Cardiac muscle cell (in vitro differentiated cells and primary cell): Measurements from ENCODE around the gene SLC5A1. TPM values are rescaled to one million over a fixed set of nuclear protein-coding genes. Genes with fewer than 3 reads are reported as not detected.

ENCODE experiments used
- DNase-seq, 2 donors: peaks; one replicate each; pipeline versions ENCODE4 v3.0.0 to v3.0.0-alpha.2; 2010 to 2017; ENCODE audit warnings: low read depth in 1 of 2, low spot score in 1 of 2
- H3K27ac ChIP-seq: fragments of 200-600 bp; sonication (generic); 2 replicates; pipeline ENCODE4 v1.5.1; 2016
- H3K27me3 ChIP-seq: fragments of 200-600 bp; sonication (generic); 2 replicates; pipeline ENCODE4 v1.6.0; 2016; ENCODE audit warnings: control low read depth
- H3K36me3 ChIP-seq: fragments of 200-600 bp; sonication (generic); 2 replicates; pipeline ENCODE4 v1.5.1; 2016; ENCODE audit warnings: control low read depth
- H3K4me1 ChIP-seq: fragments of 200-600 bp; sonication (generic); 2 replicates; pipeline ENCODE4 v1.8.1; 2017; ENCODE audit warnings: low read depth, mild to moderate bottlenecking, mixed run types
- H3K4me3 ChIP-seq: fragments of 200-600 bp; sonication (generic); 2 replicates; pipeline ENCODE4 v1.5.1; 2016; ENCODE audit warnings: mild to moderate bottlenecking
- H3K9me3 ChIP-seq: fragments of 200-600 bp; sonication (generic); 2 replicates; pipeline ENCODE4 v1.5.1; 2017; ENCODE audit warnings: low read depth, mild to moderate bottlenecking, control low read depth
- CTCF ChIP-seq: IDR thresholded peaks from 2 replicates; pipeline ENCODE4 v1.5.1; 2012; ENCODE audit warnings: low read depth, mild to moderate bottlenecking, low read length
- polyA plus RNA-seq: library from polyadenylated mRNA; unstranded; fragments of >200 nt; fragmentation: Nextera tagmentation; extraction: Ambion mirVana; gene quantifications from 2 replicates; pipeline ENCODE4 v1.2.1, GENCODE V29; 2016
- total RNA-seq: library from RNA; depleted of rRNA; stranded (reverse); fragments of >200 nt; gene quantifications from 2 replicates; pipeline ENCODE4 v1.2.3, GENCODE V29; 2016

Gene SLC5A1
- total and polyA plus RNA-seq, 2 experiments from 2014 or later: 0.45 to 0.76 TPM

GRCh38 chr22:32083814-32084213, 40.8 kb downstream of the SLC5A1 start:
- no peaks in the 10 kb centered on the region for H3K4me1 ChIP-seq
- H3K27me3 ChIP-seq: peaks cover 9% of the 10 kb centered on the region
- no peaks in the 10 kb centered on the region for H3K9me3 ChIP-seq
- TF ChIP-seq CTCF: no peak
- no peak overlapping the region for H3K4me3 ChIP-seq
- H3K36me3 ChIP-seq: no peaks in the 10 kb centered on the region
- no peak for DNase-seq
- no peak overlapping the region for H3K27ac ChIP-seq

- Histone ChIP-seq H3K27ac (no peak overlapping the region), H3K9me3 (no peaks in the 10 kb centered on the region), H3K27me3 (peaks cover 14% of the 10 kb centered on the region), H3K4me1 (no peaks in the 10 kb centered on the region), H3K4me3 (no peak overlapping the region), H3K36me3 (no peaks in the 10 kb centered on the region)
- no peak for DNase-seq
- no peak for TF ChIP-seq CTCF
Observed at GRCh38 chr22:32088084-32088483, 45.0 kb downstream of the SLC5A1 start.

GRCh38 chr22:32097018-32097417, 54.0 kb downstream of the SLC5A1 start:
- DNase-seq: no peak
- H3K27me3 ChIP-seq: peaks cover 15% of the 10 kb centered on the region
- no peak for TF ChIP-seq CTCF

GRCh38 chr22:32097881-32098499, 54.9 kb downstream of the SLC5A1 start:
- DNase-seq: no peak
- Histone ChIP-seq H3K4me1 (no peaks in the 10 kb centered on the region), H3K36me3 (no peaks in the 10 kb centered on the region), H3K27ac (no peak overlapping the region), H3K9me3 (no peaks in the 10 kb centered on the region), H3K27me3 (peaks cover 15% of the 10 kb centered on the region), H3K4me3 (no peak overlapping the region)
- no peak for TF ChIP-seq CTCF

More at GRCh38 chr22:32097018-32097417, 54.0 kb downstream of the SLC5A1 start:
- Histone ChIP-seq H3K36me3 (no peaks in the 10 kb centered on the region), H3K27ac (no peak overlapping the region), H3K4me1 (no peaks in the 10 kb centered on the region), H3K4me3 (no peak overlapping the region), H3K9me3 (no peaks in the 10 kb centered on the region)

- TF ChIP-seq CTCF: no peak
- Histone ChIP-seq H3K4me1 (no peaks in the 10 kb centered on the region), H3K27me3 (peaks cover 23% of the 10 kb centered on the region), H3K4me3 (no peak overlapping the region), H3K36me3 (no peaks in the 10 kb centered on the region), H3K9me3 (no peaks in the 10 kb centered on the region), H3K27ac (no peak overlapping the region)
- no peak for DNase-seq
Observed at GRCh38 chr22:32100711-32101110, 57.6 kb downstream of the SLC5A1 start.
